Measurements from ENCODE around the gene ROBO1.

GRCh38 chr3:79410136-79410535 lies 357.7 kb downstream of the ROBO1 start:
- TF ChIP-seq POLR2AphosphoS5 (IDR thresholded peaks at IDR 0.05; ENCODE audit: low read depth, low read length) (no peak), POLR2A (IDR thresholded peaks at IDR 0.05; ENCODE audit: low read depth, low read length) (no peak)

All from GM12892 (cell line).